K562 (cell line): ENCODE data around the gene SIAE.

Source experiments
- CEBPB ChIP-seq: fragments of 450-650 bp; IDR thresholded peaks from 2 replicates; pipeline ENCODE4 v1.6.1; 2016; ENCODE audit warnings: missing genetic modification characterization, missing compliant biosample characterization
- CREM ChIP-seq: IDR thresholded peaks from 2 replicates; pipeline ENCODE4 v1.6.1; 2014; ENCODE audit warnings: antibody characterized with exemption, low read depth
- EP300 ChIP-seq: IDR thresholded peaks from 2 replicates; pipeline ENCODE4 v1.6.1; 2012; ENCODE audit warnings: low read length, improper control_type of control experiment
- EZH2 ChIP-seq: IDR thresholded peaks from 2 replicates; pipeline ENCODE4 v1.6.1; 2012; ENCODE audit warnings: low read depth, mild to moderate bottlenecking, inconsistent platforms, low read length, borderline replicate concordance
- FOXK1 ChIP-seq: sonication (generic); formaldehyde crosslinking; IDR thresholded peaks from 2 replicates; pipeline ENCODE4 v1.8.0; 2022; ENCODE audit warnings: missing genetic modification reagents, mild to moderate bottlenecking, borderline replicate concordance
- FOXK2 ChIP-seq, 2 experiments: fragments of 450-650 bp; IDR thresholded peaks in 1 of 2; conservative IDR thresholded peaks in 1 of 2; 2 replicates each; pipeline ENCODE4 v1.6.1; 2016; ENCODE audit warnings: low read depth in 2 of 2, mild to moderate bottlenecking in 1 of 2
- GATA2 ChIP-seq: sonication (generic); formaldehyde crosslinking; IDR thresholded peaks from 2 replicates; pipeline ENCODE4 v1.4.0; 2020; ENCODE audit warnings: mild to moderate bottlenecking, missing genetic modification reagents
- JUNB ChIP-seq: fragments of 450-650 bp; formaldehyde crosslinking; conservative IDR thresholded peaks from 2 replicates; pipeline ENCODE4 v1.4.0; 2020; ENCODE audit warnings: mild to moderate bottlenecking
- MXI1 ChIP-seq: IDR thresholded peaks from 2 replicates; pipeline ENCODE4 v1.6.1; 2011; ENCODE audit warnings: low read depth, mild to moderate bottlenecking, improper control_type of control experiment, low read length
- NFIC ChIP-seq: fragments of 450-650 bp; IDR thresholded peaks from 2 replicates; pipeline ENCODE4 v1.6.1; 2017; ENCODE audit warnings: mild to moderate bottlenecking, inconsistent platforms
- POLR2A ChIP-seq: fragments of 450-650 bp; conservative IDR thresholded peaks from 2 replicates; pipeline ENCODE4 v1.6.1; 2016
- ZNF121 ChIP-seq: sonication (generic); formaldehyde crosslinking; conservative IDR thresholded peaks from 2 replicates; pipeline ENCODE4 v1.8.0; 2022; ENCODE audit warnings: missing genetic modification reagents
- ZNF79 ChIP-seq: fragments of 250-450 bp; sonication (Bioruptor Pico); IDR thresholded peaks from 2 replicates; pipeline ENCODE4 v1.4.0; 2020; ENCODE audit warnings: low read depth, mild to moderate bottlenecking, moderate library complexity
- TF ChIP-seq, protein P1 (sequence below): sonication (generic); formaldehyde crosslinking; IDR thresholded peaks from 2 replicates; pipeline ENCODE4 v1.8.1; 2022; ENCODE audit warnings: missing genetic modification reagents

GRCh38 chr11:124629961-124630360 lies 43.6 kb downstream of the SIAE start:
- TF ChIP-seq CEBPB (tag) (no peak), EZH2 (no peak), FOXK1 (CRISPR knock-in tag) (no peak), JUNB (CRISPR knock-in tag) (no peak), CREM (no peak), NFIC (no peak), MXI1 (no peak), GATA2 (CRISPR knock-in tag) (no peak), POLR2A (no peak), ZNF121 (no peak), ZNF79 (CRISPR knock-in tag) (no peak), EP300 (no peak), FOXK2 (conservative IDR thresholded peaks at IDR 0.05 in 1 of 2, IDR thresholded peaks at IDR 0.05 in 1 of 2; ENCODE audit: low read depth in 2 of 2) (no peak)
- TF ChIP-seq, protein P1, sequence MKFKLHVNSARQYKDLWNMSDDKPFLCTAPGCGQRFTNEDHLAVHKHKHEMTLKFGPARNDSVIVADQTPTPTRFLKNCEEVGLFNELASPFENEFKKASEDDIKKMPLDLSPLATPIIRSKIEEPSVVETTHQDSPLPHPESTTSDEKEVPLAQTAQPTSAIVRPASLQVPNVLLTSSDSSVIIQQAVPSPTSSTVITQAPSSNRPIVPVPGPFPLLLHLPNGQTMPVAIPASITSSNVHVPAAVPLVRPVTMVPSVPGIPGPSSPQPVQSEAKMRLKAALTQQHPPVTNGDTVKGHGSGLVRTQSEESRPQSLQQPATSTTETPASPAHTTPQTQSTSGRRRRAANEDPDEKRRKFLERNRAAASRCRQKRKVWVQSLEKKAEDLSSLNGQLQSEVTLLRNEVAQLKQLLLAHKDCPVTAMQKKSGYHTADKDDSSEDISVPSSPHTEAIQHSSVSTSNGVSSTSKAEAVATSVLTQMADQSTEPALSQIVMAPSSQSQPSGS (CRISPR knock-in tag), result no peak
